Keratinocyte (primary cell): Measurements from ENCODE around the gene NUDT21. TPM values are rescaled to one million over a fixed set of nuclear protein-coding genes. Genes with fewer than 3 reads are reported as not detected.

Experiments
- DNase-seq: peaks from one replicate; pipeline ENCODE4 v3.0.0-alpha.2; 2011; ENCODE audit warnings: low read depth, missing footprints, low spot score
- FAIRE-seq: peaks from 2 replicates; lab custom pipeline; 2011; peaks lifted over from hg19 to GRCh38; lab: Jason Lieb, UNC
- H2AFZ ChIP-seq: 2 replicates; pipeline ENCODE4 v1.6.0; 2012; ENCODE audit warnings: low read length, control low read depth, inconsistent platforms; ENCODE audit not compliant: control insufficient read depth
- H3K27ac ChIP-seq: 2 replicates; pipeline ENCODE4 v1.5.1; 2011; ENCODE audit warnings: low read length; ENCODE audit not compliant: control insufficient read depth, insufficient read depth
- H3K27me3 ChIP-seq: 3 replicates; pipeline ENCODE4 v1.6.0; 2011; ENCODE audit warnings: low read length; ENCODE audit not compliant: control insufficient read depth, insufficient read depth; ENCODE audit errors: extremely low read depth
- H3K36me3 ChIP-seq, 2 experiments: 2 replicates in 1 of 2; 3 replicates in 1 of 2; pipeline ENCODE4 v1.5.1; 2011; ENCODE audit warnings: low read length in 2 of 2, mild to moderate bottlenecking in 1 of 2; ENCODE audit not compliant: control insufficient read depth in 2 of 2, insufficient read depth in 2 of 2; ENCODE audit errors: extremely low read depth in 1 of 2
- H3K4me1 ChIP-seq: 3 replicates; pipeline ENCODE4 v1.5.1; 2011; ENCODE audit warnings: low read length; ENCODE audit not compliant: control insufficient read depth, insufficient read depth; ENCODE audit errors: extremely low read depth
- H3K4me2 ChIP-seq: 3 replicates; pipeline ENCODE4 v1.6.0; 2011; ENCODE audit warnings: low read depth, low read length; ENCODE audit not compliant: control insufficient read depth, insufficient read depth; ENCODE audit errors: extremely low read depth
- H3K4me3 ChIP-seq, 3 experiments: fragments of 200-600 bp in 1 of 3; sonication (generic) in 1 of 3; 2 replicates in 2 of 3; 3 replicates in 1 of 3; pipeline ENCODE4 v1.5.1; 2011 to 2016; ENCODE audit warnings: low read length in 3 of 3, mild to moderate bottlenecking in 3 of 3, control low read depth in 2 of 3, inconsistent platforms in 1 of 3, low read depth in 1 of 3, mixed read lengths in 1 of 3, mixed run types in 1 of 3, moderate library complexity in 1 of 3; ENCODE audit not compliant: control insufficient read depth in 2 of 3, insufficient read depth in 2 of 3; ENCODE audit errors: extremely low read depth in 1 of 3
- H3K79me2 ChIP-seq: 2 replicates; pipeline ENCODE4 v1.6.0; 2012; ENCODE audit warnings: low read length; ENCODE audit not compliant: control insufficient read depth, insufficient read depth
- H3K9ac ChIP-seq: 3 replicates; pipeline ENCODE4 v1.6.0; 2011; ENCODE audit warnings: low read length; ENCODE audit not compliant: control insufficient read depth, insufficient read depth; ENCODE audit errors: extremely low read depth
- H3K9me1 ChIP-seq: 3 replicates; pipeline ENCODE4 v1.6.0; 2011; ENCODE audit warnings: low read length; ENCODE audit not compliant: control insufficient read depth, insufficient read depth; ENCODE audit errors: extremely low read depth
- H3K9me3 ChIP-seq: 2 replicates; pipeline ENCODE4 v1.5.1; 2012; ENCODE audit warnings: low read depth, low read length; ENCODE audit not compliant: control insufficient read depth
- H4K20me1 ChIP-seq: 3 replicates; pipeline ENCODE4 v1.6.0; 2011; ENCODE audit warnings: low read length; ENCODE audit not compliant: control insufficient read depth, insufficient read depth; ENCODE audit errors: extremely low read depth
- EZH2 ChIP-seq: IDR thresholded peaks from one replicate; pipeline ENCODE4 v1.6.1; 2012; ENCODE audit warnings: inconsistent platforms, mild to moderate bottlenecking, low read length, moderate library complexity
- dilution Hi-C: fragments of 300-500 bp; cut with MboI; formaldehyde crosslinking; loops from one replicate; pipeline ENCODE4 v1.7.0; 2020; ENCODE audit warnings: low sequenced_read_pairs; ENCODE audit not compliant: extremely low pct_ligation_motif_present
- polyA plus RNA-seq, 5 experiments: library from polyadenylated mRNA; depleted of rRNA in 3 of 5; stranded (reverse) in 3 of 5; stranded (forward) in 1 of 5; unstranded in 1 of 5; fragments of >200 nt; gene quantifications; 1 replicate in 1 of 5; 2 replicates in 3 of 5; 3 replicates in 1 of 5; pipeline versions ENCODE4 v1.2.1 to v1.2.3, GENCODE V29; 2011 to 2012; ENCODE audit warnings: missing spikeins in 2 of 5, low read depth in 1 of 5, low replicate concordance in 1 of 5
- TF ChIP-seq, protein P1 (sequence below), 3 experiments: IDR thresholded peaks in 1 of 3; conservative IDR thresholded peaks in 1 of 3; optimal IDR thresholded peaks in 1 of 3; 2 replicates in 2 of 3; 3 replicates in 1 of 3; pipeline versions ENCODE3 to v1.5.1; 2011; ENCODE audit warnings: low read length in 3 of 3, mild to moderate bottlenecking in 3 of 3, moderate library complexity in 2 of 3, control low read depth in 1 of 3, inconsistent platforms in 1 of 3; ENCODE audit not compliant: insufficient read depth in 2 of 3; ENCODE audit errors: extremely low read depth in 1 of 3

The NUDT21 gene
- polyA plus RNA-seq, 1 donor (not counting 4 experiments of a cell fraction or from before 2014, with no cell fraction given) = 98.2 TPM

- H3K9me1 ChIP-seq = no peaks in the 10 kb centered on the region
- no peaks in the 10 kb centered on the region for H3K27me3 ChIP-seq
- peaks cover 2% of the 10 kb centered on the region for H3K79me2 ChIP-seq
- peak; percentile 23 for FAIRE-seq
- H3K9me3 ChIP-seq = no peaks in the 10 kb centered on the region
- H3K4me2 ChIP-seq = no peak overlapping the region
- peaks cover 8 to 21% of the 10 kb centered on the region in 2 experiments for H3K36me3 ChIP-seq
- H3K4me3 ChIP-seq = no peak overlapping the region
- no peak for DNase-seq
- H3K9ac ChIP-seq = no peak overlapping the region
- no peak overlapping the region for H2AFZ ChIP-seq
- no peak for TF ChIP-seq EZH2
- TF ChIP-seq, protein P1, sequence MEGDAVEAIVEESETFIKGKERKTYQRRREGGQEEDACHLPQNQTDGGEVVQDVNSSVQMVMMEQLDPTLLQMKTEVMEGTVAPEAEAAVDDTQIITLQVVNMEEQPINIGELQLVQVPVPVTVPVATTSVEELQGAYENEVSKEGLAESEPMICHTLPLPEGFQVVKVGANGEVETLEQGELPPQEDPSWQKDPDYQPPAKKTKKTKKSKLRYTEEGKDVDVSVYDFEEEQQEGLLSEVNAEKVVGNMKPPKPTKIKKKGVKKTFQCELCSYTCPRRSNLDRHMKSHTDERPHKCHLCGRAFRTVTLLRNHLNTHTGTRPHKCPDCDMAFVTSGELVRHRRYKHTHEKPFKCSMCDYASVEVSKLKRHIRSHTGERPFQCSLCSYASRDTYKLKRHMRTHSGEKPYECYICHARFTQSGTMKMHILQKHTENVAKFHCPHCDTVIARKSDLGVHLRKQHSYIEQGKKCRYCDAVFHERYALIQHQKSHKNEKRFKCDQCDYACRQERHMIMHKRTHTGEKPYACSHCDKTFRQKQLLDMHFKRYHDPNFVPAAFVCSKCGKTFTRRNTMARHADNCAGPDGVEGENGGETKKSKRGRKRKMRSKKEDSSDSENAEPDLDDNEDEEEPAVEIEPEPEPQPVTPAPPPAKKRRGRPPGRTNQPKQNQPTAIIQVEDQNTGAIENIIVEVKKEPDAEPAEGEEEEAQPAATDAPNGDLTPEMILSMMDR (optimal IDR thresholded peaks at IDR 0.05 in 1 of 3, IDR thresholded peaks at IDR 0.05 in 1 of 3, conservative IDR thresholded peaks at IDR 0.05 in 1 of 3; ENCODE audit: extremely low read depth in 1 of 3, insufficient read depth in 2 of 3, low read length in 3 of 3) = no peak
- dilution Hi-C loops = no loop called here
- H4K20me1 ChIP-seq = no peaks in the 10 kb centered on the region
- H3K27ac ChIP-seq = no peak overlapping the region
- peaks cover 5% of the 10 kb centered on the region for H3K4me1 ChIP-seq
These were observed 41.9 kb downstream of the NUDT21 start for GRCh38 chr16:56409195-56409594.

GRCh38 chr16:56408379-56409098 lies 42.6 kb downstream of the NUDT21 start:
- TF ChIP-seq, protein P1 (optimal IDR thresholded peaks at IDR 0.05 in 1 of 3, IDR thresholded peaks at IDR 0.05 in 1 of 3, conservative IDR thresholded peaks at IDR 0.05 in 1 of 3; ENCODE audit: extremely low read depth in 1 of 3, insufficient read depth in 2 of 3, low read length in 3 of 3) = no peak
- TF ChIP-seq EZH2 = no peak
- Histone ChIP-seq H3K79me2 (no peaks in the 10 kb centered on the region), H3K4me3 (no peak overlapping the region), H4K20me1 (no peaks in the 10 kb centered on the region), H3K9me3 (no peaks in the 10 kb centered on the region), H3K9me1 (no peaks in the 10 kb centered on the region), H3K27me3 (no peaks in the 10 kb centered on the region), H3K27ac (no peak overlapping the region), H3K9ac (no peak overlapping the region), H3K4me2 (no peak overlapping the region), H3K4me1 (peaks cover 5% of the 10 kb centered on the region), H2AFZ (no peak overlapping the region), H3K36me3 (peaks cover 8 to 20% of the 10 kb centered on the region in 2 experiments)
- DNase-seq = no peak
- dilution Hi-C loops = no loop called here
- no peak for FAIRE-seq
